ENCODE data around the gene COL4A3.
"Not testable (repeated sequence)": the region's sequence is repeated elsewhere in the genome, so short reads cannot be mapped to it uniquely, and the experiment has no call there.

Gene COL4A3

DNA sequence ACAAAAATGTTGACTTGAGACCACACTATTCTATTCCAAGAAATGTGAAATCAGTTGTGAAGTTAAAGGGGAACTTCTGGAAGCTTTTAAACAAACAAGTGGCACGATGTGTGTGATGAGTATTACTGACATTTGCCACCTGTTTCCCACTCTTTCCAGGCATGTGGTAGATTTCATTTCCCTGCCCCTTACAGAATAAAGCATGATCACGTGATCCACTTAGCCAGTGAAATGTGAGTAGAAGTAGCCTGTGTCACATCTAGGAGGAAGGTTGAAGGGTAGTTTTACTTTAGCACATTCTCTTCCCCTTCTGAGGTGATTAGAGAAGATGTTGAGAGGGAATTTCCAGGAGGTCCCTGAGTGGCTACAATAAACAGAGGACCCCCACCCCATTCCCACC lies 4.3 kb upstream of the COL4A3 start:
- DNase-seq = no peak

DNA sequence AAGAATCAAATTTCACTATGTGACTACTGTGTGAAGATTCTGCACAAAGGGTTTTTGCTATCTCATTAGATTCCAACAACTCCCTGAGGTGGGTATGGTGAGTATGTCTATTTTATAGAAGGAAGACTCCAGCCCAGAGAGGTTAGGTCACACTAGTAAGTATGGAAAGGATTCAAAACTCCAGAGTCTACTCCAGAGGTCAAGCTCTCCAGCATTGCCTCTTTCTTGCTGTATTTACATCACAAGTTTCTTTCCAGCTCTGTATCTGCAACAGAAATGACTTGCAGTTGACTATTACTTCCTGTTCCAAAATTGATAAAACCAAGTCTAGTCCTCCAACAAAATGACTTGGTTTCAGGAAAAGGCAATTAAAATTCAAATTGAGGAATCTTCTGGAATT lies 2.5 kb upstream of the COL4A3 start:
- DNase-seq = no peak

DNA sequence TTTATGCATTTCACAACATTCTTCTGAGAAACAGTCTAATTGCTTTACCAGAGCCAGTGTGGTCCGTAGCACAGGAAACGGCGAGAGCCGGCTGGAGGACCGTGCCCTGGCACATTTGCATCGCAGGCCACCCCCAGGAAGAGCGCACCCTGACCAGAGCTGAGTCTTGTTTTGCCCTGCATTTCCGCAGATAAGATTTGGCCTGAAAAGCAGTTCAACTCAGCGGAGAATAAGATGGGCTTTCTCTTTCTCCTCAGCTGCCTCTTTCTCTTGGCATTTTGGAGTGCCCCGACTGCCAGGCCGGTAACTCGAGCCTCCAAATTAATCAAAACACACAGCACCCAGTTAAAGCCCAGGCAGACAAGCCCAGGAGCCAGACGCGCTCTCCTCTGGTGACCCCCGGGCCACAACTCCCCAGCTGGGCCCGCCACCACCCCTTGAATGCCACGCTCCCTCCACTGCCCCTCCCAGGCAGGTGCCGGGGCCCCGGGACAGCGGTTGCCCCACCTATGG lies 883 bp upstream of the COL4A3 start:
- DNase-seq = no peak

DNA sequence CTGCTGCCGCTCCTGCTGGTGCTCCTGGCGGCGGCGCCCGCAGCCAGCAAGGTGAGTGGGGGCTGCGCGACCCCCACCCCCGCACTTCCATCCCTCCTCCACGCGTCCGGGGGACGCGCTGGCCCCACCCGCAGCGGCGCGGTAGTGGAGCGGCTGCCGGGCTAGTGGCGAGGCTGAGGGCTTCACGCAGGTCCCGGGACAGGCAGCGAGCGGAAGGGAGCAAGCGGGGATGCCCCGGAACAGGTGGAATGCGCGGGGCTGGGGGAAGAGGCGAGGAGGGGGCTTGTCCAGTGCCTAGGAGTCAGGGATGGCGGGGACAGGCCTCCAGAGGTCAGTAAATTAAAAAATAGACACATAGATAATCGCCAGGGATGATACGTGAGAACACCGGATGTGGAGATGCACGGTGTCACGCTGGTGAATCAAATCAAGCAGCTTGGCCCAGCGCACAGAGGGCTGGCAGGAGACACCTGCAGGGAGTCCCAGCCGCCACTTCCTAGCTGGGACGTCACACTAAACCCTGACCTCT lies 403 bp downstream of the COL4A3 start:
- no peak for DNase-seq

DNA sequence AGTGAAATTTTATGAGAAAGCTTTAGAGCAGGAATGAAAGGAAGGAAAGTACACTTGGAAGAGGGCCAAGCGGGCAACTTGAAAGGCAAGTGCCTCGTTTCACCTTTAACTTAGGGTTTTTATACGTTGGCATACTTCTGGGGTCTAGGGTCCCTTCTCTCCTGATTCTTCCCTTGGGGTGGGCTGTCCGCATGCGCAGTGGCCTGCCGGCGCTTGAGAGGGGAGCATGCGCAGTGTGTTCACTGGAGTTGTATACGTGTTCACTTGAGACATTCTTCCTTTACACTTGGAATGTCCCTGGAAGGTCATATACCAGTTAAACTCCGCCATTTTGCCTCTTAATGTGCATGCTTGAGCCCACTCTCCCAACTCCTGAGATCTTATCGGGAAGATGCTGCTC lies 7.4 kb downstream of the COL4A3 start:
- DNase-seq = not testable (repeated sequence)

DNA sequence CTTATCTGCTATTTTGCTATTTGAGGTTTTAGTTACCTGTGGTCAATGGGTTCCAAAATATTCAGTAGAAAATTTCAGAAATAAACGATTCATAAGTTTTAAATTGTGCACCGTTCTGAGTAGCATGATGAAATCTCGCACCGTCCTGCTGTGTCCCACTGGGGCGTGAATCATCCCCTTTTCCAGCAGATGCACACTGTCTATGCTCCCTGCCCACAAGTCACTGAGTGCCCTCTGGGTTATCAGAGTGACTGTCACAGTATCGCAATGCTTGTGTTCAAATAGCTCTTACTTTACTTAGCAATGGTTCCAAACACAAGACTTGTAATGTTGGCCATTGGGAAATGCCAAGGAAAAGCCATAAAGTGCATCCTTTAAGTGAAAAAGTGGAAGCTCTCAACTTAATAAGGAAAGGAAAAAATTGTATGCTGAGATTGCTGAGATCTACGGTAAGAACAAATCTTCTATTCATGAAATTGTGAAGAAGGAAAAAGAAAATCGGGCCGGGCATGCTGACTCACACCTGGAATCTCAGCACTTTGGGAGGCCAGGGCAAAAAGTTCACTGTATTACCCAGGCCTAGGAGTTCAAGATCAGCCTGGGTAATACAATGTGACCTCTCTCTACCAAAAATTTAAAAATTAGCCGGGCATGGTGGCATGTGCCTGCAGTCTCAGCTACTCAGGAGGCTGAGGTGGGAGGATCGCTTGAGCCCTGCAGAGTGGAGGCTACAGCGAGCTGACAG lies 13.3 kb downstream of the COL4A3 start:
- no peak for DNase-seq

DNA sequence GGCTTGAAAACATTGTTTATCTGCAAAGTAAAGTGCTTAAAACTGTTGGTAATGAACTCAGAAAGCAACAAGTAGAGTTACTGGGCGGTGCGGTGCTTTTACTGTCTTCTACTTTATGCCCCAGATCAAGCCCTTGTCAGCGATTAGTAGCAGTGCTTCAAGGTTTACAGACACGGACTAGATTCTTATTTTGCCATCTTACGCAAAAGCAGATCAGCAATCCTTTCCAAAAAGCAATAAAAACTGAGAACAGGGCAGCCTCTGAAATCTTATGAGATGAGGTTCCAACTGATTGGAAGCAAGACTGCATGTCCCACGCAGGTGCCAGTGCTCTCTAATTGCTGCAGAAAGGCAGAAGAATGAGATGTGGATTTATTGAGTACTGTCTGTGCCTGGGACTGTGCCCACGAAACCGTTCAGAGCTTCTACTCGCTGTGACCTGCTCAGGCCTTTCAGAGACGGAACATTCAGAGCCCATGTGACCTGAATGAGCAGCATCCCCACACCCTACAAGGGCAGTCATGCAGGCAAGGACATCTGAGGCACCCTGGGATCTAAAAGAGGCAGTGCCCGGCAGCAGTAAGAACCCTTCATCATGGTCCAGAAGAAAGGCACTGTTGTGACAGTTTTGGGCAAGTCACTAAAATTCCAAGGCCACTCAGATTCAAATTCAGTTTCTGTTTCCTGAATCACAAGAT lies 15.7 kb downstream of the COL4A3 start:
- no peak for DNase-seq

DNA sequence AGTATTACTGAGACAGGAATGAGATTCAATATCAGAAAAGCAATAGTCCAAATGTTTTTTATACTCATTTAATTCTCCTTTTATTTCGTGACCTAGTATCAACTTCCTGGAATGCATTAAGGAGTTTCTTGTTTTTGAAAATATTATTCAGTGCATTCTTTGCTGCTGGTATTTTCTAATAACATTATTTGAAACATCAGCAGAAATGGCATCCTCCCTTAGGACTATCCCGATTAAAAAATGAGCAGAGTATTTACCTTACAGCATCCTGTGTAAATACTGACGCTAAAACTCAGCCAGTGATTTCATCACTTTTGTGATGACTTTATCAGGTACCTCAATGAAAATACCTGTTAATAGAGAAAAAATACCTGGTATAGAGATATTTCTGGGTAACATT lies 16.3 kb downstream of the COL4A3 start:
- DNase-seq = no peak

DNA sequence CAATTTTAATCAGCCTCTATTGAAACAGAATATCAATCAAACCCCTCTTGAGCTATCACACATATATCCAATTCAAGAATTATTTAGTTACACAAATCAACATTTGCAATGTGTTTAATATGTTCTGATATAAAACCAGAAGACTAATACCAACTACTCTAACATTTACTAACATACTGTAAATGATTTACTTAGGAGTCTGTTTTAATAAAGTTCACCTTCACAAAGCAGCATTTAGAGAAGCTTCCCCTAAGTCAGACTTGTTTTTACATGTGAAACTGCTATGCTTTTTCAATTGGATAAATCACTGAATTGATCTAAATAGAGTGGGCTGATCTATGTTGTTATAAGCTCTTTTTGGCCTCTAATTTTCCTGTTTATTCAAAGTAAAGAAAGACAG lies 18.3 kb downstream of the COL4A3 start:
- DNase-seq = no peak

DNA sequence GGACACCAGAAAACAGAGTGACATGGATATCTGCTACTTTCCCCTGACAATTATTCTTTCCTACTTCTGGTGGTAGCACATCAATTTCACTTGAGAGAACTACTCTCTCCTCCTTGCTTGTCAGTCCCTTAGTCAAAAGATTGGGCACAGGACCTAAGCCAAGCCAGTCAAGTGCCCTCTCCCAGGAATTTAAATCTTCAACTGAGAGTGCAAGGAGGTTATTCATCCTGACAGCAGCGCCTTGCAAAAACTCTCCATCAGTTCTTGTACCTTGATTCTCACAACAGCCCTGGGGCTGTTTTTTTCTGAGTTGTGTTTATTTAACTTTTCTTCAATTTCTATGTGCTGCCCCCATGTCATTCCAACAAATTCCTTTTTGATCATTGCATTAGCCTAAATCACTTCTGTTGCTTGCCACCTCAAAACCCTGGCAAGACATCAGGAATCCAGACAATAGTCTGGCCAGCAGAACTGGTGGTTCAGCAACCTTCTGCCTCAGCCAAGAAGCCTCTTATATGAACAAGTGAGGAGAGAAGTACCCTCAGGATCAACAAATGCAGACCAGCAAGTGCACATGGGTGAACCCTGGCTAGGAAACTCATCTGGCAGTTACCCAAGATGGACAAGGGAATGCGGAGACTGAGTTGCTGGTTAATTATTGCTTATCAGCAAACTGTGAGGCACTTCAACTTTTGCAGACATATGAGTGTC lies 19.4 kb downstream of the COL4A3 start:
- no peak for DNase-seq

DNA sequence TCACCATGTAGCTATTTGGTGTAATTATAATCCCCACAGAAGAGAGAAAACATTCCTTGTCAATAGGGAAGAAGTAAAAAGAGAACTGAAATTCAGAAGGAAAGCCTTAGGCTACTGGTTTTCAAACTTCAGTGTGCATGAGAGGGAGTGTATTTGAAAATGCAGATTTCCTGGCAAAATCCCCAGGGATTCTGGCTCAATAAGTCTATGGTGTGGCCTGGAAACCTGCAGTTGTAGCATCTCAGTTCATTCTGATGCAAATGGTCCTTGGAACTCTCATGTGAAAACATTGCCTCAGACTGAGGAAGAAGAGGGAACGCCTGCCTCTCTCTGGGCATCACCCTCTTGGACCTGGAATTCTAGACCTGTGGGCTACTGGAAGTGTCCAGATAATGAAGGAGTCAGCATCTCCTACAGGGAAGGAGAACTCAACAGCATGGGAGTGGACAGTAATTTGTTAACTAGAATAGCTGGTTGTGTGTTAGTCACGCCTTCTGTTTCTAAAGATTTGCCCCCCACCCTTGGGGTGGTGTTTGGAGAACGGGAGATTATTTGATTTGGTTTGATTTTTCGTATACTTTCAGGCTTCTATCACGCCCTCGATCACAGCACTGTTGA lies 21.3 kb downstream of the COL4A3 start:
- no peak for DNase-seq

DNA sequence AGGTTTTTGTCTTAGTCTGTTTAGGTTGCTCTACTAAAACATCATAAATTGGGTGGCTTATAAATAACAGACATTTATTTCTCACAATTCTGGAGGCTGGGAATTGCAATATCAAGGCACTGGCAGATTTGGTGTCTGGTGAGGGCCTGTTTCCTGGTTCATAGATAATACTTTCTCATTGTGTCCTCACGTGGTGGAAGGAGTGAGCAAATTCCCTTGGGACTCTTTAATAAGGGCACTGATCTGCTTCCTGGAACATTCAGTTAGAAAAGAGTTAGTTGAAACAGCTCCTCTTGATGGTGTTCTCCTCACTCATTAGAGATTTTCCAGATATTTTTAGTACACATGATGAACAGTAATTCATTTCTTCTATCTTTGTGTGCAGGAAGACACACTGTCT lies 22.3 kb downstream of the COL4A3 start:
- DNase-seq = no peak

DNA sequence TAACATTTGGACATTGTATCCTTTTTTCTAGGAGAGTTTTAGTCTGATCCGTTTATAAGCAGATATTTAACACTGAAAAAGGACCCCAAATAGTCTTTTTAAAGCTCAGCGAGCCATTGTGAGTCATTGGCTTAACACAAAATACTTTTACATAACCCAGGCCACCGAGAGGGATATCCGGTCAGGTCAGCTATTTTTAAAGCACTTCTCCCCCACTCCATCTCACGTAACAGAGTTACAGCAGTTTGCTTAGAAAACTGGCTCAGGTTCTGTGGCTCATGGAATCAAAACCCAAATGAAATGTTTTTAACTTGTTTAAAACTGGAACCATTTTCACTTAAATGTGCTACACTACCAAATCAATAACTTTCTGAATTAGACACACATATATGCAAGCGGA lies 23.9 kb downstream of the COL4A3 start:
- DNase-seq = no peak

DNA sequence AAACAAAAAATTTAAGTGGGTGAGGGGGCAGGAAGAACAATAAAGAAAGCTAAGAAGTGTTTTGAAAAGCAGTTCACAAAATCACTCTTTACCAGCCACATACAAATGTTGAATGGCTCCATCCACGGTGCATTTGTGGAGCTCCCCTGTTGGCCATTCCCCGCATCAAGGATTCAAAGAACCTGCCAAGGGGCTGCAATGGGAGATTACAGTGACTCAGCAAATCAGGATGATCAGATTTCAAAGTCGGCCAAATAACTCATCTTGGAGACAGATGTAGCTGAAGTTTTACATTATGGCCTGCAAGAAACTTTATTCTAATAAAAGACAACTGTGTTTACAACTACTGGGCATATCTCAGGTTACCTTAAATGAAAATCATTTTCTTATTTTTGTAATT lies 26.9 kb downstream of the COL4A3 start:
- DNase-seq = no peak

DNA sequence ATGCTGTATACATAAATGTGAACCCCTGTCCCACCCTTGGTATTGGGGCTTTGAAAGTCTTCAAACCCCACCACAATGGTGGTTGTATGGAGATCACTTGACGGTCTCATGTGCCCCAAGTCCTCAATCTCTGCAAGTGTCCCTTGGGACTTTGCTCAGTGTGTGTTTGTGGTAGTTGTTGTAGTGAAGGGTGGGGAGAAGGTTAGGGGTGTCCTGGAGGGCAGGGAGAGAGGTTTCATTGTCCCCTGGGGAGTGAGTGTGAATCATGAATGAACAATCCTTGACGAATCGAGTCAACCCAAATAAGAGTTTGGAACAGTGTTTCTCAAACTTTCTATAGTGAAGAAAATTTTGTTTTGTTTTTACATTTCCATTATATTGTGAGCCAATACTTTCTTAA lies 28.1 kb downstream of the COL4A3 start:
- DNase-seq = no peak

DNA sequence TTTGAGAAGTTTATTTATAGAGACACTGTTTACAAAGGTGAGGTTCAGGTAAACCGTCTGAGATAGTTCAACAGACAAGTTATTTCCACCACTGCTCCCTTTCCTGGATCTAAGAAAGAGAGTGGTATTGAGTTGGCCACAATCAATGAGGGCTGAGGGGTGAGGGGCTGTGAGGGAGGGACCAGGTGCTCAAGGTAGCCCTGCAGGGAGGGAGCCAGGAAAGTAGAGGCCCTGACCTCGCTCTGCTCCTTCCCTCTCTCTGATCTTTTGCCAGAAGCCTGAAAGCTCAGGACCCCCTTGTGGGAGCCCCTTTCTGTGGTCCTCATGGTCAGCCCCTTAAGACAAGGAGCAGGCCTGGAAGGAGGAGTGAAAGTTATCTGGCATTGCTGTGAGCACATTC lies 29.8 kb downstream of the COL4A3 start:
- DNase-seq = no peak

DNA sequence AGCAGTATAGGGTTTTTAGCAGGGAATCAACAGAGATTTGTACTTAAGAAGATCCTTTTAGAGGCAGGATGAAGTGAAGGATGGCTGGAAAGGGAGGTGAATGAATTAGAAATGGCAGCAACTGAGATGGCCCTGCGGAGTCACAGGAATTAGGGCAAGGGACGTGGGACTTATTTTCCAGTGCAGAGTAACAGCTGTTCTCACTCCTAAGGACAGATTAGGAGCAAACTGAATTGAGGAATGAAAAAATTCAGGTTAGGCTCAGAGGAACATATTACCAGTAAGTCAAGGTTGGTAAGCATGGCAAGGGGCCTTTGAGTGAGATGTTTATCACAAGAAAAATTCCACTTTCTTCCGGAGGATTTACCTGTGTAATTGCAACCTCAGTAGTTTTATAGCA lies 34.4 kb downstream of the COL4A3 start:
- DNase-seq = no peak

DNA sequence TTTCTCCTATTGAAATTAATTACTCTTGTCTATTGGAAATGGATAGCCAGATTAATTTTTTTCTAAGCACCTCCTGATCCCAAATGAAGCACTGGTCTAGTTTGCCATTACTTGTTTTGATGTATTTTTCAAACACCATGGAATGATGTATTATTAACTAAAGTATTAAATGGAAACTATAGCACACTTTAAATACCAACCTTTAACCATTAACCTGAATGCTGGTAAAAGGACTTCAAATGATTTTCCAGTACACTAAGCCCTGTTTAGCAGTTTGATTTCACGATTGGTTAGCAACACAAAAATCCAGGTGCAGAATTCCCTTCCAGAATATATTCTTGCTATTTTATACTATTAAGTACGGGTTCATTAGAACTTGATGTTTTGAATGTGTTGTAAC lies 37.3 kb downstream of the COL4A3 start:
- no peak for DNase-seq

DNA sequence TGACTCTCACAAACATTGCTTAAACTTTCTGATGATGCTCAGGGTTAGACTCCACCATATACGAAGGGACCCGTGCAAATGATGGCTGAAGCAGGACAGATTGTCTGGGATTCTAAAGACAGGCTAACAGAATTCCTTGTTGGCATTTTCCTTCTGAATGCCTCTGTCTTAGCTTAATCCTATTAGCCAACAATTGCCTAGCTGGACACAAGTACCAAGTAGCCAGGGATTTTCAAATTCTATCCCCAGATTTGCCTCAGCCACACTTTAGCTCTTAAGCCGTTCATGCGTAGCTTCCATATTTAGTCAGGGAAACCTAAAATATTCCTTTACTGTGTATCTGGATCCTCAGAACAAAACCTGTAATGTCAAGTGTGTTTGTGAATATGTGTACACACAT lies 40.0 kb downstream of the COL4A3 start:
- DNase-seq = no peak

DNA sequence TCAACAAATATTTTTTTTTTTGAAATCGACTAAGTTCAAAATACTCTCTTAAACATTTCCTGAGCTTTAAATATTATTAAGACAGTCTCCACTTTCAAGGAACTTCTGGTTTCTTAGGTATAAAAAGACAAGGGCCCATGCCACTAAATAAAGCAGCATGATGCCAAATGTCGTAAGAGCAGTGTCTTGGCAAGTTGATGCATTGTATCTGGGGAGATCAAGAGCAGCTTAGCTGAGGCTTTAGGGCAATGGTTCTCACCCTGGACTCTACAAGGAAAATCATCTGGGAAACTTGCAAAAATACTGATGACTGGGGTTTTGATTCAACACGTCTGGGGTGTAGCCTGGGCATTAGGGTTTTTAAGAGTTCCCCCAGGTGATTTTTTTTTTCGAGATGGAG lies 41.3 kb downstream of the COL4A3 start:
- DNase-seq = no peak

DNA sequence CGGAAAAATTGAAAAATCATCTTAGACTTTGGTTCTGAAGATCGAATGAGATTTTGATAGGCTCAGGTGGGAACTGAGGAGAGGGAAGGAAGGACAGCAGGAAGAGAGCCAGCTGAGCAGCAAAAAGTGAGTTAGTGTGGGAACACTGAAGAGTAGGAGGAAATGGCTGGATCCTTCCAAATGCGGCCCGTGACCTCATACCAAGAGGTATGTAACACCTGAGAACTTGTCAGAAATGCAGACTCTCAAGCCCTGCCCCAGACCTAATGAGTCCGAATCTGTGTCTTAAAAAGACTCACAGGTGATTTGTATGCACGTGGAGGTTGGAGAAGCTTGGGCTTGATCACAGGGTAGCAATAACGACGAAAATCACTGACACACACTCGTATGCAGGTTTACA lies 42.0 kb downstream of the COL4A3 start:
- no peak for DNase-seq

DNA sequence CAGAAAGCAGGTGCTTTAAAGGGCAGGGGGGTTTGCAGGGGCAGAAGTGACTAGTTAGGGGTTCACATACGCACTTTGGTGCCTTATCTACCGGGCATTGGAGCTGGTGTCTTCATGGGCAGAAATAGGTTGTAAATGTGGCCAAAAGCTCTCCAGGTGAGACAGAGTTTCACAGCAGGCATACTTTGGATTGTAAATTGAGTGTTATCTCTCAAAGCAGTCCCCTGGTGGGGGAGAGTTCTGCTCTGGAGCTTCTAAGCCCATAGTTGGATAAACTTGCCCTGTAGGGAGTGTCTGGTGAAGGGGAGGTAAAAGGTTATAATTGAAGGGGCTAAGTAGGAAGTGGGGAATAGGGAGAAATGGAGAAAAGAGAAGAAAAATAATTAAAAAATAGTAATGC lies 43.1 kb downstream of the COL4A3 start:
- no peak for DNase-seq

DNA sequence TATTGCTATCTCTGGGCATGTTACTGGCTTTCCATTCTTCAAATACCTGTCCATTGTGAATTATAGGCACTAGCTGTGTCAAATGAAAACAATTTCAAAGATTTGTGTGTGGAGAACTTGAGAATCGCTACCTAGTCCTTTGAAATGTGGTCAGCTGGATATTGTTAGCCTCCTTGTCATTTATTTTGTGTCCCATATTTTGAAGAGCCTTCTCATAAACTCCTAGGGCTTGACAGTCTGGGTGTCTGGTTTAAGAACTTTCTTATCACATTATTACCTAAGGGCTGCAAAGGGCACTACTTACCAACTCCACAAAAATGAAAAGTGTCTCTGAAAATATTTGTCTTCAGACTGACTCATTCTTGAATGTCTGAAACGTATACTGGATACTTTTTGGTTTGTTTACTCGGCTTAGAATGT lies 50.2 kb downstream of the COL4A3 start:
- no peak for DNase-seq
